ENCODE measurements around the gene EHD1. TPM values are rescaled to one million over a fixed set of nuclear protein-coding genes. Genes with fewer than 3 reads are reported as not detected.

Gene EHD1
- total RNA-seq, 1 experiment from 2014 or later = 340 TPM

- peaks cover 24% of the 10 kb centered on the region for H3K4me1 ChIP-seq (ENCODE audit: insufficient read depth, low read length)
- H3K4me3 ChIP-seq (ENCODE audit: low read length) = no peak overlapping the region; the same call in 1 of the 2 replicates
- DNase-seq (peak; percentile 79), ATAC-seq (peak; percentile 82)
- ChIA-PET CTCF (interaction anchor here (0.5 to 1.1 kb wide), 8 partner anchors 9 to 119 kb away, joined by 3 to 17 read pairs (median 3); partner anchors contain the start of gene CDC42BPG), POLR2A (ENCODE audit: unreplicated experiment) (no interaction called here)
- no peaks in the 10 kb centered on the region for H3K9me3 ChIP-seq (ENCODE audit: low read length)
- TF ChIP-seq EZH2phosphoT487 (IDR thresholded peaks at IDR 0.05; ENCODE audit: borderline replicate concordance, low read length) (no peak), CTCF (conservative IDR thresholded peaks at IDR 0.05; ENCODE audit: low read depth, low read length) (peak; percentile 95)
- BruUV-seq (replicated peaks) = no TSS peak
- no peaks in the 10 kb centered on the region for H3F3A ChIP-seq (ENCODE audit: low read length, unreplicated experiment)
- peak overlapping the region; percentile 59 for H3K4me2 ChIP-seq (ENCODE audit: low read length)
- no peaks in the 10 kb centered on the region for H4K20me1 ChIP-seq (ENCODE audit: low read length)
- H3K27me3 ChIP-seq (ENCODE audit: low read length) = no peaks in the 10 kb centered on the region
- no peak overlapping the region for H3K27ac ChIP-seq (ENCODE audit: low read length)
- no peaks in the 10 kb centered on the region for H3K36me3 ChIP-seq (ENCODE audit: low read depth, low read length)
- no peak overlapping the region for H3K9ac ChIP-seq (ENCODE audit: low read length)
- no peaks in the 10 kb centered on the region for H3K9me2 ChIP-seq (replicated peaks; ENCODE audit: low read length)
- intact Hi-C loops (cut with micrococcal nuclease) = no loop called here
- peak overlapping the region; percentile 71 for H2AFZ ChIP-seq (ENCODE audit: low read length)
- H3K79me2 ChIP-seq (ENCODE audit: low read length) = no peaks in the 10 kb centered on the region
Measured at GRCh38 chr11:64887757-64888405, 9.5 kb upstream of the EHD1 start.

GRCh38 chr11:64887234-64887756, 8.9 kb upstream of the EHD1 start:
- Histone ChIP-seq H3K36me3 (ENCODE audit: low read depth, low read length) (no peaks in the 10 kb centered on the region), H3K4me1 (ENCODE audit: insufficient read depth, low read length) (peaks cover 24% of the 10 kb centered on the region), H2AFZ (ENCODE audit: low read length) (peak overlapping the region; percentile 71), H3K27me3 (ENCODE audit: low read length) (no peaks in the 10 kb centered on the region), H3K4me2 (ENCODE audit: low read length) (peak overlapping the region; percentile 59; the same call in 1 of the 2 replicates), H3K9ac (ENCODE audit: low read length) (no peak overlapping the region), H3K9me3 (ENCODE audit: low read length) (no peaks in the 10 kb centered on the region), H3K9me2 (replicated peaks; ENCODE audit: low read length) (no peaks in the 10 kb centered on the region), H3K79me2 (ENCODE audit: low read length) (no peaks in the 10 kb centered on the region), H3F3A (ENCODE audit: low read length, unreplicated experiment) (no peaks in the 10 kb centered on the region), H3K27ac (ENCODE audit: low read length) (no peak overlapping the region), H3K4me3 (ENCODE audit: low read length) (no peak overlapping the region), H4K20me1 (ENCODE audit: low read length) (no peaks in the 10 kb centered on the region)
- ATAC-seq = no peak
- CTCF ChIA-PET = interaction anchor here (0.6 to 1.1 kb wide), 2 partner anchors 39 to 40 kb away, joined by 4 to 17 read pairs; no protein-coding TSS in a partner anchor
- TF ChIP-seq EZH2phosphoT487 (IDR thresholded peaks at IDR 0.05; ENCODE audit: borderline replicate concordance, low read length) = no peak
- no peak for TF ChIP-seq EZH2 (IDR thresholded peaks at IDR 0.05; ENCODE audit: low read length, unreplicated experiment)
- TF ChIP-seq CTCF (conservative IDR thresholded peaks at IDR 0.05; ENCODE audit: low read depth, low read length) = no peak
- no peak for DNase-seq
- no TSS peak for BruUV-seq (replicated peaks)
- intact Hi-C loops (cut with micrococcal nuclease) = no loop called here
- POLR2A ChIA-PET (ENCODE audit: unreplicated experiment) = interaction anchor here (0.7 kb wide), 1 partner anchor 17 kb away, joined by 4 read pairs; no protein-coding TSS in a partner anchor
